ENCODE results near the gene SLC7A8.

DNA sequence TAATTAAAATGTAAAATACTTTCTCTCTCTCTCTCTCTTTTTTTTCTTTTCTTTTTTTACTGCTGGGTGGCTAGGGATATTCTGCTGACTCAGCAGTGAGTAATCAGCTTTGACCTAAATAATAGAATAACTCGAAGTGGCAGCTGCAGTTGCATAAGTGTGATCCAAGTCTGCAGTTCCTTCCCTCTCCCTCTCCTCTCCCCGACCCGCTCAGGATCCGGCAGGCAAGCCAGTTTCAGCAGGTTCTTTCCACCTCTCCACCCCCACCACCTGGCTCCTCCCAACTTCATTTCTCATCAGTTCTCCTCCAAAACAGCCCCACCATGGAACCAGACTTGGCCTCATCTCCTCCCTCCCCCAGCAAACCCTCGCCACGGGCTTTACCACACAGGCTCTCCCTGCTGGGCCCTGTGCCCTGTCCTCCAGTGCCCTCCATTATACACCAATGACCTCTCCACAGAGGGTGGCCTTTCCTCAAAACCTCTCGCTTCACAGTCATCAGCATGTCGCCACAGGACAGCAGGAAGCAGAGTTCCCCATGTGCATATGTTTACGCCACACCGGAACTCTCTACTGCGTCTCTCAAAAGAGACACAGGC, 22.4 kb downstream of the SLC7A8 start:
- TF ChIP-seq SIN3A (IDR thresholded peaks at IDR 0.05; ENCODE audit: borderline replicate concordance, insufficient read depth, low read length) = no peak
- no peak for TF ChIP-seq POLR2AphosphoS5 (IDR thresholded peaks at IDR 0.05; ENCODE audit: low read depth, low read length)

Measured in PFSK-1 (cell line).